ENCODE results near the gene C1orf216.
"Not testable (repeated sequence)": the region's sequence is repeated elsewhere in the genome, so short reads cannot be mapped to it uniquely, and the experiment has no call there.

The C1orf216 gene

DNA sequence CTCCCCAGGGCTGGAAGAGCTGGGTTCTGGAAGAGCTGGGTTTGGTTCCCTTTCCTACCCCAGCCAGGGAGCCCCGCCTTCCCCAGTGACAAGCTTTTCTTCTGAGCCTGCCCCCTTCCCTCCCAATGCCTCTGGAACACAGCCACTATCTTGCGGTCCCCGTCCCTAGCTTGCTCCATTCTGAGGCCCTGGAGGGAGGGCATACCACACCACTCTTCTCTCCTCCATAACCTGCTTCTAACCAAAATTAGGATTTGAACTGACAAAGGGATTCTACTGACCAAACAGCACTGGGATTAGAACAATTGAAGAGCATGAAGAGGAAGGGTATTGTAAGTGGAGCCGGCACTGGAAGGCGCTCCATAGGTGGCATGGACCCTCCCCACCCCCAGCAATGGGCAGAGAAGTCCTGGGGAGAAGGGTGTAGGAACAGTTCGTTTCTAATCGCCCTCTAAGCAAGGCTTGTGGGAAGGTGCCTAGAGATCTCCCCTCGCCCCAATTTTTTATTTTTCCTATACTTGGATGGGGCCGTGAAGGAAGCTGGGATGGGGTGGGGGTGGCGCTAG is 690 bp downstream of the C1orf216 start:
- no peaks in the 10 kb centered on the region for H3K27me3 ChIP-seq (replicated peaks in 2 of 5; ENCODE audit: control insufficient read depth in 4 of 5, insufficient read depth in 5 of 5, low read length in 4 of 5)
- DNase-seq: peak; percentile 42 to 76 (median 74)
- WGBS (ENCODE audit: insufficient coverage): 0% methylated on average over 5 of the region's 10 CpGs
- no peaks in the 10 kb centered on the region for H3K9me3 ChIP-seq (ENCODE audit: control extremely low read depth in 1 of 5, control insufficient read depth in 4 of 5, insufficient read depth in 2 of 5, low read depth in 1 of 5, low read length in 4 of 5)
- peaks cover 0 to 42% (median 35%) of the 10 kb centered on the region in 4 experiments for H3K4me1 ChIP-seq (ENCODE audit: control extremely low read depth in 1 of 4, control insufficient read depth in 4 of 4, insufficient read depth in 4 of 4, low read length in 3 of 4)
- ChIA-PET POLR2A (interaction anchor here (0.5 to 0.6 kb wide), 2 partner anchors 15 to 746 kb away, joined by 3 read pairs; partner anchors contain the start of gene MRPS15), CTCF (interaction anchor here (0.7 to 6.4 kb wide), 6 partner anchors 8 to 151 kb away, joined by 3 to 68 read pairs (median 4); no protein-coding TSS in a partner anchor)
- peak overlapping the region; percentile 33 to 80 for H3K27ac ChIP-seq (ENCODE audit: insufficient read depth in 1 of 2, low read depth in 1 of 2, low read length in 2 of 2, poor library complexity in 1 of 2, severe bottlenecking in 2 of 2)
- peaks cover 7 to 27% (median 17%) of the 10 kb centered on the region in 4 experiments for H3K36me3 ChIP-seq (ENCODE audit: control insufficient read depth in 4 of 4, insufficient read depth in 4 of 4, low read length in 3 of 4)
- peak overlapping the region; percentile 56 to 90 (median 77) for H3K4me3 ChIP-seq (ENCODE audit: control insufficient read depth in 1 of 7, extremely low read depth in 1 of 7, insufficient read depth in 4 of 7, low read depth in 2 of 7, low read length in 6 of 7)

DNA sequence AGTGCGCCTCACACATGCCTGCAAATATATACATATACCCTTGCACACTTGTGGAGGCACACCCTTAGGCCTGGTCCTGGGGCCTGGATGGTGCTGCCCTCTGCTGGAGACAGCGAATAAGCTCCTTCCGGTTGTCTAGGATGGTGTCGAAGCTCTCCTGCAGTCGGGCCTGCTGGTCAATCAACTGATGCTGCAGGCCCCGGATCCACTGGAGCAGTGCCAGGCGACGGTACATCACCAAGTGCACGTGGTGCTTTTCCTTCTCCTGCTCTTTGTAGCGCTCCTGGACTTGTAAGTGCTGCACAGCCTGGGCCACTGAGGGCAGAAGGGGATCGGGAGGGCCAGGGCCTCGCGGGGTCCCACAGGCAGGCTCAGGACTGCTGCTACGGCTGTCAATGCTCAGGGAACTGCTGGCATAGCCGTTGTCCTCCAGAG is 3.1 kb downstream of the C1orf216 start:
- POLR2A ChIA-PET: interaction anchor here (0.5 kb wide), 1 partner anchor 178 kb away, joined by 3 read pairs; no protein-coding TSS in a partner anchor
- no peaks in the 10 kb centered on the region for H3K27me3 ChIP-seq (replicated peaks in 2 of 5; ENCODE audit: control insufficient read depth in 4 of 5, insufficient read depth in 5 of 5, low read length in 4 of 5)
- H3K4me3 ChIP-seq (ENCODE audit: control insufficient read depth in 1 of 7, extremely low read depth in 1 of 7, insufficient read depth in 4 of 7, low read depth in 2 of 7, low read length in 6 of 7): no peak overlapping the region
- CTCF ChIA-PET: interaction anchor here (0.7 to 6.4 kb wide), 25 partner anchors 11 to 264 kb away, joined by 3 to 68 read pairs (median 4); partner anchors contain the start of genes CLSPN and TFAP2E
- peaks cover 7 to 25% (median 18%) of the 10 kb centered on the region in 4 experiments for H3K36me3 ChIP-seq (ENCODE audit: control insufficient read depth in 4 of 4, insufficient read depth in 4 of 4, low read length in 3 of 4)
- H3K9me3 ChIP-seq (ENCODE audit: control extremely low read depth in 1 of 5, control insufficient read depth in 4 of 5, insufficient read depth in 2 of 5, low read depth in 1 of 5, low read length in 4 of 5): no peaks in the 10 kb centered on the region
- DNase-seq: peak; percentile 70 to 83 (median 77)
- WGBS (ENCODE audit: insufficient coverage): 36% methylated on average over 15 of the region's 15 CpGs
- H3K27ac ChIP-seq (ENCODE audit: insufficient read depth in 1 of 2, low read depth in 1 of 2, low read length in 2 of 2, poor library complexity in 1 of 2, severe bottlenecking in 2 of 2): no peak overlapping the region
- peaks cover 0 to 42% (median 35%) of the 10 kb centered on the region in 4 experiments for H3K4me1 ChIP-seq (ENCODE audit: control extremely low read depth in 1 of 4, control insufficient read depth in 4 of 4, insufficient read depth in 4 of 4, low read length in 3 of 4)

DNA sequence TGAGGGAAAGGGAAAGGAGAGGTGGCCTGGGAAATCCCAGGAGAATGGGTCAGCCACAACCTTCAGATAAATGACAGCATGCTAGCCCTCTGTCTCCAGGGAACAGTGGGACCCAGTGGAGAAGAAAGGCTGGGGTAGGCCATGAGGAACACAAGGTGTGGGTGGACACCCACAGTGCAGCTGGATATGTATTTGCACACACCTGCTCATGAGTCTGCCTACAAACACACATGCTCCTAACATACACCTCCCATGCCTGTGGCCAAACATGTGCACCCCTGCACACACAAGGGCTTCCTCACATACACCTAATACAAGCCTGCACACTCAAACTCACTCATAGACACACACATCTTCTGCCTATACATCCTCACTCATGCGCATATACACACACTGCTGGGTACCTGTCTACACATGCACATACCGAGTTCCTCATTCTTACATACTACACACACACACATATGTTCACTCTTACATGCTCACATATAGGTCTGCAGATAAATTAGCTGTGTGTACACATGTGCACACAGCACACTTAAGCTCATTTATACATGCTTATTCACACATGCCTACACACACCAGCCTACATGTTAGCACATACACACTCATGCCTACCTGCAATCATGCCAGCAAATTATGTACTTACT is 3.6 kb downstream of the C1orf216 start:
- DNase-seq: peak in 1 of 3 donors; percentile 5
- no peaks in the 10 kb centered on the region for H3K9me3 ChIP-seq (ENCODE audit: control extremely low read depth in 1 of 5, control insufficient read depth in 4 of 5, insufficient read depth in 2 of 5, low read depth in 1 of 5, low read length in 4 of 5)
- no peak overlapping the region for H3K4me3 ChIP-seq (ENCODE audit: control insufficient read depth in 1 of 7, extremely low read depth in 1 of 7, insufficient read depth in 4 of 7, low read depth in 2 of 7, low read length in 6 of 7)
- no peak overlapping the region for H3K27ac ChIP-seq (ENCODE audit: insufficient read depth in 1 of 2, low read depth in 1 of 2, low read length in 2 of 2, poor library complexity in 1 of 2, severe bottlenecking in 2 of 2)
- H3K4me1 ChIP-seq (ENCODE audit: control extremely low read depth in 1 of 4, control insufficient read depth in 4 of 4, insufficient read depth in 4 of 4, low read length in 3 of 4): peaks cover 0 to 42% (median 35%) of the 10 kb centered on the region in 4 experiments
- POLR2A ChIA-PET: interaction anchor here (0.5 kb wide), 1 partner anchor 177 kb away, joined by 3 read pairs; no protein-coding TSS in a partner anchor
- peaks cover 7 to 25% (median 18%) of the 10 kb centered on the region in 4 experiments for H3K36me3 ChIP-seq (ENCODE audit: control insufficient read depth in 4 of 4, insufficient read depth in 4 of 4, low read length in 3 of 4)
- H3K27me3 ChIP-seq (replicated peaks in 2 of 5; ENCODE audit: control insufficient read depth in 4 of 5, insufficient read depth in 5 of 5, low read length in 4 of 5): no peaks in the 10 kb centered on the region
- 71% methylated on average over 2 of the region's 2 CpGs for WGBS (ENCODE audit: insufficient coverage)
- CTCF ChIA-PET: interaction anchor here (0.6 to 6.4 kb wide), 23 partner anchors 11 to 263 kb away, joined by 3 to 68 read pairs (median 3); partner anchors contain the start of genes CLSPN and TFAP2E

DNA sequence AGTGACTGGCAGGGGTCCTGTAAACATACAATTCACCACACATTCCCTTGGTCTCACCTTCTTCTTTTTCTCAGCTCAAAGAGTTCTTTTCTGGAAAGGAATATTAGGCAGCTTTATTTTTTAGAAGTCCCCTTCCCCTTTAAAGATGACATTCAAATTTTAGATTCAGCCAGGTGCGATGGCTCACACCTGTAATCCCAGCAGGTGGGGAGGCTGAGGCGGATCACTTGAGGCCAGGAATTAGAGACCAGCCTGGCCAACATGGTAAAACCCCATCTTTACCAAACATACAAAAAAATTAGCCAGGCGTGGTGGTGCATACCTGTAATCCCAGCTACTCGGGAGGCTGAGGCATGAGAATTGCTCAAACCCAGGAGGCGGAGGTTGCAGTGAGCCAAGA is 7.6 kb downstream of the C1orf216 start:
- Histone ChIP-seq H3K27me3 (replicated peaks in 2 of 5; ENCODE audit: control insufficient read depth in 4 of 5, insufficient read depth in 5 of 5, low read length in 4 of 5) (peaks cover 0 to 34% (median 15%) of the 10 kb centered on the region in 5 experiments), H3K4me1 (ENCODE audit: control extremely low read depth in 1 of 4, control insufficient read depth in 4 of 4, insufficient read depth in 4 of 4, low read length in 3 of 4) (peaks cover 0 to 30% (median 21%) of the 10 kb centered on the region in 4 experiments), H3K36me3 (ENCODE audit: control insufficient read depth in 4 of 4, insufficient read depth in 4 of 4, low read length in 3 of 4) (peaks cover 7 to 22% (median 17%) of the 10 kb centered on the region in 4 experiments)
- H3K4me3 ChIP-seq (ENCODE audit: control insufficient read depth in 1 of 7, extremely low read depth in 1 of 7, insufficient read depth in 4 of 7, low read depth in 2 of 7, low read length in 6 of 7); H3K9me3 ChIP-seq (ENCODE audit: control extremely low read depth in 1 of 5, control insufficient read depth in 4 of 5, insufficient read depth in 2 of 5, low read depth in 1 of 5, low read length in 4 of 5); H3K27ac ChIP-seq (ENCODE audit: insufficient read depth in 1 of 2, low read depth in 1 of 2, low read length in 2 of 2, poor library complexity in 1 of 2, severe bottlenecking in 2 of 2); DNase-seq; POLR2A ChIA-PET: not testable (repeated sequence)
- CTCF ChIA-PET: interaction anchor here (0.7 to 2.8 kb wide), 4 partner anchors 16 to 260 kb away, joined by 3 to 11 read pairs (median 3); no protein-coding TSS in a partner anchor
- WGBS (ENCODE audit: insufficient coverage): 100% methylated on average over 4 of the region's 5 CpGs

DNA sequence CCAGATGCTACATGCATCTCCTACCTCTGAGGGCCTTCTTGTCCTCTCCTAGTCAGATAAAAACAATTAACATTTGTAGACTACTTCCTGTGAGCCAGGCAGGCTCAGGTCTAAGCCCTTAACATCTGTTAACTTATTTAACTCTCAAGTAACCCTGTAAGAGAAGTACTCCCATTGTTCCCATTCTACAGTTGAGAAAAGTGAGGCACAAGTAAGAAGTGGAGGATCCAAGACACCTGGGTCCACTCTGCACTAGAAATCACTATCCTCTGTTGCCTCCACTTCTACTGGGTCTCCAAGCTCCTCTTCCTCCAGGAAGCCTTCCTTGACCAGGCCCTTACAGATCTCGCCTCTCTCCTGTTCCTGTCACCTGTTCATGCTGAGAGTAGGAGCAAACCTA is 9.7 kb downstream of the C1orf216 start:
- Histone ChIP-seq H3K36me3 (ENCODE audit: control insufficient read depth in 4 of 4, insufficient read depth in 4 of 4, low read length in 3 of 4) (peaks cover under 1 to 7% (median 2%) of the 10 kb centered on the region in 4 experiments), H3K9me3 (ENCODE audit: control extremely low read depth in 1 of 5, control insufficient read depth in 4 of 5, insufficient read depth in 2 of 5, low read depth in 1 of 5, low read length in 4 of 5) (no peaks in the 10 kb centered on the region), H3K27me3 (replicated peaks in 2 of 5; ENCODE audit: control insufficient read depth in 4 of 5, insufficient read depth in 5 of 5, low read length in 4 of 5) (peaks cover 4 to 51% (median 16%) of the 10 kb centered on the region in 5 experiments), H3K4me1 (ENCODE audit: control extremely low read depth in 1 of 4, control insufficient read depth in 4 of 4, insufficient read depth in 4 of 4, low read length in 3 of 4) (peaks cover 0 to 18% (median 14%) of the 10 kb centered on the region in 4 experiments), H3K4me3 (ENCODE audit: control insufficient read depth in 1 of 7, extremely low read depth in 1 of 7, insufficient read depth in 4 of 7, low read depth in 2 of 7, low read length in 6 of 7) (no peak overlapping the region), H3K27ac (ENCODE audit: insufficient read depth in 1 of 2, low read depth in 1 of 2, low read length in 2 of 2, poor library complexity in 1 of 2, severe bottlenecking in 2 of 2) (no peak overlapping the region)
- DNase-seq: no peak
- CTCF ChIA-PET: no interaction called here
- WGBS (ENCODE audit: insufficient coverage): no CpG with 5 or more reads among the region's 1 CpG
- POLR2A ChIA-PET: no interaction called here

DNA sequence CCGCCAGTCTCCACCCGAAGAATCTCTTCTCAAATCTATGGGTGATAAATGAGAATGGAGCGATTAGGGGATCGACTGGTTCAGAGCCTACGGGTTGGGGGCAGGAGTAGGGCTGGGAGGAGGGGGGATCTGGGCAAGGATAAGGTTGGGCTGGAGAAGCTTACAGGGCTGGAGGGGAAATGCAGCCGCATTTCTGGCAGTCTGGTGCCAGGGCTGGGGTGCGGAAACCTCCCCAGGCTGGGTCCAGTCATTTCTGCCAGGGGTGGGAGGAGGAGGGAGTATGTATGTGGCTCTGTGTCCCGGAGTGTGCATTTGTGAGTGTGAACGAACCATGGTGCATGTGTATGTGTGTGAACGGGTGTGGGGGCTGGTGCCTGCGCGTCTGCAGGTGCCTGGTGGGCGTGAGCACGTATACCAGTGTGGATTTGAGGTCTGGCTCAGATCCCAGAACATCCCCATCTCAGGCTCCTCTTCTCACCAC is 10.2 kb downstream of the C1orf216 start:
- Histone ChIP-seq H3K4me1 (ENCODE audit: control extremely low read depth in 1 of 4, control insufficient read depth in 4 of 4, insufficient read depth in 4 of 4, low read length in 3 of 4) (peaks cover 0 to 18% (median 14%) of the 10 kb centered on the region in 4 experiments), H3K36me3 (ENCODE audit: control insufficient read depth in 4 of 4, insufficient read depth in 4 of 4, low read length in 3 of 4) (peaks cover 0 to 3% (median 0%) of the 10 kb centered on the region in 4 experiments), H3K9me3 (ENCODE audit: control extremely low read depth in 1 of 5, control insufficient read depth in 4 of 5, insufficient read depth in 2 of 5, low read depth in 1 of 5, low read length in 4 of 5) (no peaks in the 10 kb centered on the region), H3K27ac (ENCODE audit: insufficient read depth in 1 of 2, low read depth in 1 of 2, low read length in 2 of 2, poor library complexity in 1 of 2, severe bottlenecking in 2 of 2) (no peak overlapping the region), H3K4me3 (ENCODE audit: control insufficient read depth in 1 of 7, extremely low read depth in 1 of 7, insufficient read depth in 4 of 7, low read depth in 2 of 7, low read length in 6 of 7) (peak overlapping the region in 6 of 7 experiments; percentile 35 to 76 (median 59)), H3K27me3 (replicated peaks in 2 of 5; ENCODE audit: control insufficient read depth in 4 of 5, insufficient read depth in 5 of 5, low read length in 4 of 5) (peaks cover 4 to 52% (median 16%) of the 10 kb centered on the region in 5 experiments)
- WGBS (ENCODE audit: insufficient coverage): 0% methylated on average over 4 of the region's 14 CpGs
- DNase-seq: peak in 2 of 3 donors; percentile 43 to 61
- ChIA-PET POLR2A (no interaction called here), CTCF (no interaction called here)
